Heart left ventricle (tissue), 13 donors: ENCODE results near the gene HELZ.

Experiments used
- POLR2A ChIP-seq, 2 donors: fragments of 450-650 bp; IDR thresholded peaks; one replicate each; pipeline ENCODE4 v1.6.1; 2017; ENCODE audit warnings: antibody characterized with exemption in 2 of 2, mild to moderate bottlenecking in 2 of 2, moderate library complexity in 2 of 2
- TF ChIP-seq, protein P1 (sequence below), 12 donors: fragments of 200-600 bp; sonication (generic) in 4 of 12; IDR thresholded peaks; one replicate each; pipeline versions ENCODE4 v1.5.0 to v1.8.0; 2018 to 2022; ENCODE audit warnings: antibody characterized with exemption in 12 of 12, mild to moderate bottlenecking in 5 of 12
- donor health status: ischemic (EF 13 %, LVEDD 7.1; RV severe dilation, severe dysfunction).
- donor health status: DM: no; HTN: yes; CAD: no.
- donor health status: DM: no; HTN: no; CAD: no.
- donor health status: ischemic (EF 25% LVEDD 6.9; RV normal size, moderate dysfunction).
- donor health status: ischemic (EF 25% LVEDD 5.7; RV mildly dilated, moderate dysfunction).
- donor health status: ischemic (EF 35%, LVEDD 5.7; RV mildly dilated, moderate dysfunction).
- donor health status: nonischemic (EF 11% LVEDD 7.7; RV severe dilation, severe dysfunction).
- donor health status: DM: yes; HTN: yes; CAD: no.
- donor health status: PGD.
- donor health status: ischemic (EF 29% LVEDD 5.4; RV normal size, mild dysfunction).
- donor health status: nonischemic (EF 23%, LVEDD 6.1; RV moderate dilation, normal function).

DNA sequence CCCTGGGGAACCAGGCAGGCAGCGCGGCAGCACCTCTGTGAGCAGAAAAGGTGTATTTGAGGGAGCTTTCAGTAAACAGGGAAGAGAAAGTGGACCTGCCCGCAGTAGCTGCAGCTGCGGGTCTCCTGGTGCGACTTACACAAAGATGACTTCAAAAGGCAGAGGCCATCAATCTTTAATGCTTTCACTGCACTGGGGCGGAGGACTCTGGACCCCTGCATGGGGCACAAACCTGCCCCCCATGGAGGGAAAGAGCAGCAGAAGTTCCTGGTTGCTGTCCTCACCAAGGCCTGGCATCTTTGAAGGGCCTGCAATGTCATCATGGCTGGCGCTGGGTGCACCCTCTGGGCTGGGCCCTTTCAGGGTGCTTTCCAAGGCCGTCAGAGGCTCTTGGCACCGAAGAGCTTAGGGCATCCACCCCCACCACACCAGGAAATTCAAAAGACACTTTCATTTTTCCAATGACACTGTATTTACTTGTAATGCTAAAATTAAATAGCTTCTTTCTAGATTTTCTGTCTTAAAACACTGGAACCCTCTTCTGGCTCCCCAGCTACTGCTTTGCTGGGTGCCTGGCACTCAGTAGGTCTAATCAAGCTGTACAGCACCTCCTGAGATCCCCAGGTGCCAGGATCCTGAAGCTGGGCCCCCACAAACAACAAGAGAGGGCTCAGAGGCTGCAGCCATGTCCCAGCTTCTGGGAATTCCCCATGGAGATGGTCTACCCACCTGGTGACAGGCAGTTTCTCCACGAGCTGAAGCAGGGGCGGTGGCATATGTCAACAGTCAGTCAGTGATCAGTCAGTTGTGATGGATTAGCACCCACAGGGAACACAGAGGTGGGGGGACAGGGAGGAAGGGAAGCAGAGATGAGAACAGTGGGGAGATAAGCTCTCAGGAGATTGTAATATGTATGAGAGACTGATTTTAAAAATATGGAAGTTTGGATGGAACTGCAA, 202.8 kb downstream of the HELZ start:
- TF ChIP-seq POLR2A (IDR thresholded peaks at IDR 0.05) = no peak
- TF ChIP-seq, protein P1, sequence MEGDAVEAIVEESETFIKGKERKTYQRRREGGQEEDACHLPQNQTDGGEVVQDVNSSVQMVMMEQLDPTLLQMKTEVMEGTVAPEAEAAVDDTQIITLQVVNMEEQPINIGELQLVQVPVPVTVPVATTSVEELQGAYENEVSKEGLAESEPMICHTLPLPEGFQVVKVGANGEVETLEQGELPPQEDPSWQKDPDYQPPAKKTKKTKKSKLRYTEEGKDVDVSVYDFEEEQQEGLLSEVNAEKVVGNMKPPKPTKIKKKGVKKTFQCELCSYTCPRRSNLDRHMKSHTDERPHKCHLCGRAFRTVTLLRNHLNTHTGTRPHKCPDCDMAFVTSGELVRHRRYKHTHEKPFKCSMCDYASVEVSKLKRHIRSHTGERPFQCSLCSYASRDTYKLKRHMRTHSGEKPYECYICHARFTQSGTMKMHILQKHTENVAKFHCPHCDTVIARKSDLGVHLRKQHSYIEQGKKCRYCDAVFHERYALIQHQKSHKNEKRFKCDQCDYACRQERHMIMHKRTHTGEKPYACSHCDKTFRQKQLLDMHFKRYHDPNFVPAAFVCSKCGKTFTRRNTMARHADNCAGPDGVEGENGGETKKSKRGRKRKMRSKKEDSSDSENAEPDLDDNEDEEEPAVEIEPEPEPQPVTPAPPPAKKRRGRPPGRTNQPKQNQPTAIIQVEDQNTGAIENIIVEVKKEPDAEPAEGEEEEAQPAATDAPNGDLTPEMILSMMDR (IDR thresholded peaks at IDR 0.05) = no peak
